Cerebellar cortex (tissue), 1 donor: Measurements from ENCODE around the gene TTC39C.

Source experiments
- DNase-seq: peaks from one replicate; pipeline ENCODE4 v3.0.0-alpha.2; 2015; ENCODE audit warnings: low spot score

TTC39C gene

DNA sequence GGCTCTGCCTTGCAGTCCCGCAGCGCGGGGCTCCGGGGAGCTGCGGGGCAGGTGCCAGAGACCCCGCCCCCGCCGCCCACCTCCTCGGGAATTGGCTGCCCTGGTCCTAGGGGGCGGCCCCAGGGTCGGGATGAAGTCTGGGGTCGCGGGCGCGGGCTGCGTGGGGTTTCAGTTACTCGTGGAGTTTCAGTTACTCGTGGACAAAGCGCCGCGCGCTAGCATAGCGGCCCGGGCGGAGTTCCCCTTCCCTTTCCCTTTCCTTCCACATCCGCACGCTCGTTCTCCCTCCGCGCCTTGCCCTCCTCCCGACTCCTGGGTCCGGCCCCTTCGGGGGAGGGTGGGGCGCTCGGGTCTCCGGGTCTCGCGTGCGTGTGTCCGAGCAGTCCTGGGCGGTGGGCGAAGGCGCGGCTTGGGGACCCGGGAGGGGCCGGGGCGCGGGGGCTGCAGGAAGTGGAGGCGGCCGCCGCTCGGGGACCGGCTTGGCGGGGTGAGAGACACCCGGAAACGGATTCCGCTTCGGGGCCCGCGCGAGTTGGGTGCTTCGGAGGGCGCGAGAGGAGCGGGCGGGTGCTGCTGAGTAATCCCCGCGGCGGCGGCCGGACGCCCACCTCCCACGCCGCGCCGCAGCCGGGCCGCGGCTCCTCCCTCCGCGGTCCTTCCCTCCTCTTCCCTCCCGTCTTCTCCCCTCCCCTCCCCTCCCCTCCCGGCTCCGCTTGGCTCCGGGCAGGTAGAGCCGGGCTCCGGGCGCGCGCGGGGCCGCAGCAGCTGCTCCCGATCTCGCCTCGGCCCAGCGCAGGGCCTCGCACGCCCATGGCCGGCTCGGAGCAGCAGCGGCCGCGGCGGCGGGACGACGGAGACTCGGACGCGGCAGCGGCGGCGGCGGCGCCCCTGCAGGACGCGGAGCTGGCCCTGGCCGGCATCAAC is at the start of gene TTC39C:
Gene TTC39C (plus strand): TSS at position 693 of the 924 bp plus-strand sequence. CDS start 118 bp downstream, at position 811.
- DNase-seq = peak; percentile 39

DNA sequence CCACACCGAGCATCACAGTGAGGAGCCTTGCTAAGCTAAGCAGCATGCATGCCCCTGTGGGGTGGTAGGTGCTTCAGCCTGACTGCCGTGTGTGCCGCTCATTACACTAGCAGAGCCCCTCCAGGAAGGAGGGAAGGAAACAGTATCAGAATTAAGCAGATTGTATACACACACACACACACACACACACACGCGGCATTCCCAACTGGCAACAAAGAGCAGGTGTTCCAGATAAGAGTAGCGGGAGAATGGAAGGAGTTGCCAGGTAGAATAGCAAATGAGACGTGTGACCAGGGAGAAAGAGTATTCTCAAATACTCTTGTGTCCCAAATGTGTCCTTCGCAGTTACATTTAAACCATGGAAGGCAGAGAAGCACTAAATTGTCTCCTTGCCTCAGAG is 47.6 kb upstream of the TTC39C start:
- no peak for DNase-seq

DNA sequence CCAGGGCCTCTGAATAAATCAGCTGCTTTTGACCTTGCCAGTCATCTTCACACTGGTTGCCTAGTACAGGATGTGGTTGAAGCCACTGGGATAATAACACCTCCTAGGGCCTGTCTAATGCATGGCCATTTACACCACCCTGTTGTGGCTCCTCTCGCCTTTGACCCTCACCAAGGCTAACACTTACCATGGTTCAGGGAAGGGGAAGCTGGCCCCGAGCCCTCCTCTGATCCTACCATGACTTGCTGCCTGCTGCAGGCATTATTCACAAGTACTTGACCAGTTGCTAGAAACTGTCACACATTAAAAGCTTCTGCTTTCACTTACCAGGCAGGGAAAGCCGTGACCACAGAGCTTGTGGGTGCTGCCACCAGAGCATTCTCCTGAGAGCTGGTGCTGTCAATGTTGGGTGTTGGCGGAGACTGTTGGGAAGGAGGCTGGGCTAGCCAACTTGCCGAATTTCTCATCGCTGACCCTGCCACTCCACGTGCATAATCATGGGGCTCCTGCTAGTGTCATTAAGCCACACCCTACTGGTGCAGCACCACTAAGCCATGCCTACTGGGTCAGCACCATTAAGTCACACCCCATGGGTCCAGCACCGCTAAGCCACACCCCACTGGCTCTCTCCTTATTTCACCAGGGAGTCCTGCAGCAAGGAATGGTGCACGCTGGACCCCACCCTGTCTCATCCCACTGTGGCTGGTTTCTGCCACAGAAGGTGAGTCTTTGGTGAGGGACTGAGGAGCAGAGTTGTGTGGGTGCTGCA is 47.0 kb upstream of the TTC39C start:
- DNase-seq = no peak

DNA sequence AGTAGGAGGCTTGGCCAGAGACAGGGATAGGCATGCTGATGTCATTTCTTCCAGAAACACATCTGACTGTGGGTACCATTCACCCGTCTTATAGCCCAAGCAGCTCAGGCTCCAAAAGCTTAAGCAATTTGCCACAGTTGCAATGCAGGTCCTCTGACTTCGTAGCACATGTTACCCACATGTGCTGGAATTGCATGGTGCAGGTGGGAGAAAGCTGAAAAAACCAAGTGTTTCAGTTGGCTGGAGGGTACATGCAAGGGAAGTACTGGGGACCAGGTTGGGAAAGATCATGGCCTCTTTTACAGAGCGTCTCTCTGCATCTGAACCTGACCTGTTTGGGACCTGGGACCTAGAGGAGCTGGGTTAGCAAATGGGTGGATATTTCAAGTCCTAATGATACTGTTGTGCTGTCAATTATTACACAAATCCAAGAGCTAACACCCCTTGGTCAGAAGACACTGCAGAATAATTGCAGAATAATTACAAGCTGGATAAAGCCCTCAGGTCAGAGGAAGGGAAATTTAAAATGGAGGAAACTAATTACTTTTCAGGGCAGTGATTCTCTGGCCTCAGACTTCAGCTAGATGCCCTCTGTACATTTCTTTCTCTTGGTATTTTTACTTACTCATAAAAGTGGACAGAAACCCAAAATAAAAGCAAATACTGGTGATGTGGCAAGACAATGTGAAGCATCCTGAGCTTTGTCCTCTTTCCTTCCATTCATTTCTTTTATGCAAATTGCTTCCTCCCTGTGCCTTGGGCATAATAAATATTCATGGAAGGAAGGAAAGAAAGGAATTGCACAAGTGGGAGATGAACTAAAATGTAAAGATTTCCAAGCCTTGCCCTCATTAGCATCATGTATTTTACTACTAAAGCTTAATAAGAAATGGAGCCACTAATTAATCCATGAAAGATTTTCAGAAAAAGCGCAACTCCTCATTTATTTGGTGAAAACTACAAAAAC is 45.6 kb upstream of the TTC39C start:
- no peak for DNase-seq

DNA sequence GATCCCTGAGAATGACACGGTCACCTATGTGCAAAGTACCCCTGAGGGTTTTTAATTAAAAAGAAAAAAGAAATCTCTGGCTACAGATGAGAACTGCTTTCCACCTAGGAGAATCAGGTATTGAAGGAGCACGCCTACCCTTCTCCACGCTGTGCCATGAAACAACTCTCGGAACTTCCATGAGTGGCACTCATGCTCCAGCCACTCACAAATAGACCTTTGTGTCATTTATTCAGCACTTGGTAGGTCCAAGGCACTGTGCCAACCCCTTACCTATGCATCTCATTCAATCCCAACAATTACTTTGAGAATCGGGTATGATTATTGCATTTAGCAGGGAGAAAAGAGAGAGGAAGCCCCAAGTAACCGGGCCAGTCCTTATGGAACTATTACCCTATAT is 44.9 kb upstream of the TTC39C start:
- no peak for DNase-seq

DNA sequence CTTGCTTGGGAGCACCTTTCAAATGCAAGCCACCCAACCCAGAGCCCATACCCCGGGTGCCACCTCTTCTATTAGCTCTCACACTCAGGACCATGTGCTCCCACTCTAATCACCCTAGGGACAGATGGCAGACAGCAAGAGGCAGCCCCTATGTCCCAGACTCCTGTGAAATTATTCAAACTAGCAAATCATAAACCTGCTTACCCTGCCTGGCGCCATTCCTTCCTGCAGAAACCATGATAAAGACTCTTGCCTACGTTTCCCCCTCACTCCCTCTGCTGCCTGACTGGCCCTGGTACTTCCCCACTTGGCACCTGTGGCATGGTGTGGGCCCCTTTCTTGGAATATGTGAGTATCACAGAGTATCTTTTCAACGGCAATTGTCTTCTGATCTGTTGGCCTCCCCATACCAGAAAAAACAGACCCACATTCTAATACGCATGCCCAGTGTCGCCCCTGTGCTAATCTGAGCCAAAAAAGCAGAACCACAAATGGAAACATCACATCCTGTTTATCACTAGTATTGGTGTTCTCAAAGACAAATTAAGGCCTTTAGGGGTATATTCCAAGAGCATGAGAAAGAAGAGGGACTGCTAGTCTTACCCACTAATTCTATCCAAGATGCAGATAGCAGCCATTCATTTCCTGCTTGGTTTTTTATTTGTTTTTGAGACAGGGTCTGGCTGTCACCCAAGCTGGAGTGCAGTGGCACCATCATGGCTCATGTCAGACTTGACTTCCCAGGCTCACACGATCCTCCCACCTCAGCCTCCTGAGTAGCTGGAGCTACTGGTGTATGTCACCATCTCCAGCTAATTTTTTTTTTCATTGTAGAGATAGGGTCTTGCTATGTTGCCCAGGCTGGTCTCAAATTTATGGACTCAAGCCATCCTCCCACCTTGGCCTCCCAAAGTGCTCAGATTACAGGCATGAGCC is 44.1 kb upstream of the TTC39C start:
- no peak for DNase-seq

DNA sequence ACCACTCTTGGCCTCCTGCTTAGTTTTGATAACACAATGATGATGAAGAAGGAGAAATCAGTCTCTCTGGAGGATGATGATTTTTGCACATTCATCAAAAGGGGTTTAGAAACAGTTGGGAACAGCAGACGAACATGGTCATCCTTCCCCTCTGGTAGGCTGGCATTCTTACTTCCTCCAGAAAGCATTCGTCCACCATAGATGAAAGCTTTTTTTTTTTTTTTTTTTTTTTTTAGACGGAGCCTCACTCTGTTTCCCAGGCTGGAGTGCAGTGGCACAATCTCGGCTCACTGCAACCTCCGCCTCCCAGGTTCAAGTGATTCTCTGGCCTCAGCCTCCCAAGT is 43.5 kb upstream of the TTC39C start:
- DNase-seq = no peak

DNA sequence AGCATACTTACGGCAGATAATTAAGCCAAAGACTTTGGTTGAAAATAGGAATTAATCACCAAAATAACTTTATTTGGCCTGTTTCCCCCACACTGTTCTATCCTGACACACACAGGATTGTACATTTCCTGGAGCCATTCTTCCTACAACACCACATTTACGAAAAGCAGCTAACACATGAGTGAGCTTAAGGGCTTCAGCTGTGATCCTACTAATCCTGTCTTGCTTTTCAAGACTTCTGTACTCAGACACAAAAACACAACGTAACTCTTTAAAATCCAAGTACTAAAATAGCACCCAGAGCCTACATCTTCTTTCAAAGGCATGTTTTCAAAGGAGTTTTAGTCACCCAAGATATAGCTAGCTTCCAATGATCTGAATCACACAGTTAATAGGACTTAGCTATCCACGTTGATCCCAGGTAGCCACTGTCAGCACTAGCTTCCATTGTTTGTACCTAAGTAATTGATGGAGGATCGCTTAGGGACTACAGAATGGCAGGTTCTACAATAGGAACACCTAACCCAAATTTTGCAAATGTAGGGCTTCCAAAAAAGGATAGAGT is 42.8 kb upstream of the TTC39C start:
- DNase-seq = no peak

DNA sequence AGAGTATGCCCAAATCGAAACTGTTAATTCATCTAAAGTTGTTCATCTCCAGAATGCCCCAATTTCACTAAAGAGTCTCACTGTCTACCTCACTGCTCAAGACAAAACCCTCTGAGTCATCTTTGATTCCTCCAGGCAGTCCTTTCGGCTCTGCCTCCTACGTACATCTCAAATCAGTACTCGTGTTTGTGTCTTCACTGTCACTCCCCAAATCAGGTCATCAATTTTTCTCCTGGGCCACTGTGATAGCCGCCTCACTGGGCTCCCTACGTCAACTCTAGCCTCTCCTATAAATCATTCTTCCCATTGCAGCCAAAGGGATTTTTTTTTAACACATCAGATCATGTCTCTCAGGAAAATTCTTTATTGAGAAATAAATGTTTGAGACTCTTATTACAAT is 42.1 kb upstream of the TTC39C start:
- DNase-seq = no peak

DNA sequence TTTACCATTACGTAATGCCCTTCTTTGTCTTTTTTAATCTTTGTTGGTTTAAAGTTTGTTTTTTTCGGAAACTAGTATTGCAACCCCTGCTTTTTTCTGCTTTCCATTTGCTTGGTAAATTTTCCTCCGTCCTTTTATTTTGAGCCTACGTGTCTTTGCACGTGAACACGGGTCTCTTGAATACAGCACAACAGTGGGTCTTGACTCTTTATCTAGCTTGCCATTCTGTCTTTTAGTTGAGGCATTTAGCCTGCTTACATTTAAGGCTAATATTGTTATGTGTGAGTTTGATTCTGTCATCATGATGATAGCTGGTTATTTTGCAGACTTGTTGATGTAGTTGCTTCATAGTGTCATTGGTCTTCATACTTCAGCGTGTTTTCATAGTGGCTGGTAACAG is 37.5 kb upstream of the TTC39C start:
- DNase-seq = no peak

DNA sequence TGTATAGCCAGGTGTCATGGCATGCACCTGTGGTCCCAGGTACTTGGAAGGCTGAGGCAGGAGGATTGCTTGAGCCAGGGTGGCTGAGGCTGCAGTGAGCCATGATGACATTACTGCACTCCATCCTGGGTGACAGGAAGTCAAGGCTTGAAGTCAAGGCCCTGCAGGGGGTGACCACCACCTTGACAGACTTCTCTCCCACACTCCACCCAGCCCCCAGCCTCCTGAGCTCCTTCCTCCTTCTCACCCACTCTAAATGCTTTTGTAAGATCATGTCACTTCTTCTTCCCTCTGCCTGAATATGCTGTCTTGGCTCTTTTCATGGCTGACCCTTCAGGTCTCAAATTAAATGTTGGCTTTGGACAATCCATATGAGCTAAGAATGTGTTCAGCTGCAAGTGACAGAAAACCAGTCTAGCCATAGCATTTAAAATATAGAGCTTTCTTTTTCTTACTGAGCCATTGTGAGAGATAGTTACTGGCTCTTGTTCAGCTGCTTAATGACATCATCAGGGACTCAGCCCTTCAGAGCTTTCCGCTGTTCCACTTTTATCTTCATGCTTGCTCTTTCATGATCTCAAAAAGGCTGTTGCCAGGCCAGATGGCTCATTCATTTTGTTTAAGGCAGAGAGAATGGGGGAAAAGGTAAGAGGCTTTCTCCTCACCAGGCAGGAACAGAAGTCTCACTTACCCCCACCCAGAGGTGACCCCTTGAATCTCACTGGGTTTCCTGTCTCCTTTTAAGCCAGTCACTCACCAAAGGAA is 36.7 kb upstream of the TTC39C start:
- no peak for DNase-seq

DNA sequence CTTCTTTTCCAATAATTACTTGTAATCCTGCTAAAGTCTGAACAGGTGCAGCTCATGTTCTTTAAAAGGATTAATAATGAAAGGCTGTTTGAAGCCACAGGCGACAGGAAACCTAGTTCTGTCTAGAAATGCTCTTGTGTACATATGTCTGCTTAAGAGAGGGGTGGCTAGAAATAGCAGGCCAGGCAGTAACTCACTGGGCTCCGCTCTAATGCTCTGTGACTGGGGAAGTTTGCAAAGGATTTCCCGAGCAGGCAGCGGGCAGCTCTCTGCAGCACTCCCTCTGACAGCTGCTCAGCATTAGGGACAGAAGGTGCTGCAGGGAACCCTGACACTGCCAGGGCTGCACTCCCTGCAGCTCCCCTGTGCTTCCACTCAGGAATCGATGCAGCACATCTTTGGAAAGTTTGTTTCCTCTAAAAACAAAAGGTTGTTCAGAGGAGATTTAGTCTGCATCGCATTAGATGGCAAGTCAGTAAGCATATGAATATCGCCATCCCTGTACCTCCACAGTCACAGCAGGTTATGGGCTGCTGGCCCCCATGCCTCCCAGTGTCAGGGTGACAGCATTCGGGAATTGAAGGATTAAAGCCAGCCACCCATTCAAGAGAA is 33.1 kb upstream of the TTC39C start:
- DNase-seq = peak; percentile 61

DNA sequence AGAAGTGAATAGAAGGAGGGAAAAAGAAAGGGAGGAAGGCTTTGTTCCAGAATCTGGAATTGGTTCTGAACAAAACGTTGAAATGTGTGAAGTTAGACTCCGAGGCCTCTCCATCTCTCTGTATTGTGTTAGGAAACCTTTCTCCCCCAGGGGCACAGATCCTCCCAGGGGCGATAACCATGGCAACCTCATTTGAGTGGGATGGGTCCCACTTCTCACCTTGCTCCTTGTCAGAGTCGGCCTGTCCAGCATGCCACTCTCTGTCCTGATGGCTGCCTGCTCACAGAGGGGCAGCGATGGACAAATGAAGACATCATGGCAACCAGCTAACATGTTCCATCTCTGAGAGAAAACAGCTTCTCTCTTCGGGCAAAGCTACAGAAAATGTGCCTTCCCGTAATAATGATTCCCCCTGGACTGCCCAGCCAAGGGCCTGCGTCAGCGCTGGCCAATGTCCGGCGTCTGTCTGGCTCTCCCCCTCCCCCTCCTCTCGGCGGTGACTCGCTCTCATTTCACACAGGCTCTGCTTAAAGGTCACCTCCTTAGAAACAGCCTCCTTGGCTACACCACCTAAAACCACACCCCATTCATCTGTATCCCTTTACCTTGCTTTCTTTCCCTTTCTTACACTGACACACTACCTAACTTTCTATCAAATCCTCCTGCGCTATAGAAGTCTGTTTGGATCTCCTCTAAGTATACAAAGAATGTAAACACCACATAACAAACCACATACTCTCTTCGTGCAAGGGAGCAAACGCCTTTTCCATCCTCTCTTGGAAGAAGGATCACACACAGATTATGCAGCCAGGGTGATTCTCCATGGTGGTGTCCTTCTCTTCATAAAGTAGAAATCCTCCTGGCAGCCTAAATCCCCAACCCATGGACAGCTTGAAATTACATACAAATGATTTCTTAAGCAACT is 32.1 kb upstream of the TTC39C start:
- peak; percentile 13 for DNase-seq

DNA sequence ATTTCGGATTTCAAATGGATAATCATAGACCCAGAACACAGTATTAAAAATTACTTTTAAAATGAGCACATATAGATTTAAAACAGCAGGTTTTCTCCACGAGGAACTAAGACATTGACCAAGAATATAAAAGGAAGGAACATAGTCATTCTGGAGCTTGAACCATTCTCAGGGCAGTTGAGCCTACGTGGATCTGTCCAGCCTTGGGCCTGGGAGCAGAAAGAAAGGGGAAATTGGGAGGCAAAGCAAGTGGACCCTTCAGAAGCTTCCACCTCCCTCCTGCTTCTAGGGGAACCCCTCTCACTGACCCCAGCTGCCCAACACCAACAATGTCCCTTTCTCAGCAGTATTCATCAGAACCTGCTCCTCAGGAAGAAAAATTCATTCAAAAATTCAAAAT is 31.4 kb upstream of the TTC39C start:
- no peak for DNase-seq

DNA sequence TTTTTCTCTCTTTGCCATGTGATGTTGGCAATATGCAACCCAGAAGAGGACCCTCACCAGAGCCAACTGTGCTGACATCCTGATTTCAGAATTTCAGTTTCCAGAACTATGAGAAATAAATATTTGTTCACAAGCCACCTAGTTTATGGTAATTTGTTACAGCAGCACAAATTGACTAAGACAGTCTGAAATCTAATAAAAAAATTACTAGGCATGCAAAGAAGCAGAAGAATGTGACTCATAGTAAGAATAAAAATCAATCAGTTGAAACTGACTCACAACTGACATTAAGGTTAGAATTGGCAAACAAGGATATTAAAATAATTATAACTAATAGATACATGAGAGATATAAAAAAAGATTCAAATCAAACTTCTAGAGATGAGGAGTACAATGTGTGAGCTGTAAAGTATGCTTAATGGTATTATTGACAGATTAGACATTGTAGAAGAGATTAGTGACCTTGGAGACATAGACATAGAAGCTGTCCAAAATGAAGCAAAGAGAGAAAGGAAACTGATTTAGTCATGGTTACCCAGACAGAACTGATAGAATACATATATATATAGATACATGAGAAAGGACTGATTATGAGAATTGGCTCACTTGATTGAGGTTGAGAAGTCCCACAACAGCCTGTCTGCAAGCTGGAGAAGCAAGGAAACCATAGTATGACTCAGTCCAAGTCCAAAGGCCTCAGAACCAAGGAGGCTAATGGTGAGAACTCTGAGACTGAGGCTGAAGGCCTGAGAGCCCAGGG is 27.8 kb upstream of the TTC39C start:
- DNase-seq = no peak

DNA sequence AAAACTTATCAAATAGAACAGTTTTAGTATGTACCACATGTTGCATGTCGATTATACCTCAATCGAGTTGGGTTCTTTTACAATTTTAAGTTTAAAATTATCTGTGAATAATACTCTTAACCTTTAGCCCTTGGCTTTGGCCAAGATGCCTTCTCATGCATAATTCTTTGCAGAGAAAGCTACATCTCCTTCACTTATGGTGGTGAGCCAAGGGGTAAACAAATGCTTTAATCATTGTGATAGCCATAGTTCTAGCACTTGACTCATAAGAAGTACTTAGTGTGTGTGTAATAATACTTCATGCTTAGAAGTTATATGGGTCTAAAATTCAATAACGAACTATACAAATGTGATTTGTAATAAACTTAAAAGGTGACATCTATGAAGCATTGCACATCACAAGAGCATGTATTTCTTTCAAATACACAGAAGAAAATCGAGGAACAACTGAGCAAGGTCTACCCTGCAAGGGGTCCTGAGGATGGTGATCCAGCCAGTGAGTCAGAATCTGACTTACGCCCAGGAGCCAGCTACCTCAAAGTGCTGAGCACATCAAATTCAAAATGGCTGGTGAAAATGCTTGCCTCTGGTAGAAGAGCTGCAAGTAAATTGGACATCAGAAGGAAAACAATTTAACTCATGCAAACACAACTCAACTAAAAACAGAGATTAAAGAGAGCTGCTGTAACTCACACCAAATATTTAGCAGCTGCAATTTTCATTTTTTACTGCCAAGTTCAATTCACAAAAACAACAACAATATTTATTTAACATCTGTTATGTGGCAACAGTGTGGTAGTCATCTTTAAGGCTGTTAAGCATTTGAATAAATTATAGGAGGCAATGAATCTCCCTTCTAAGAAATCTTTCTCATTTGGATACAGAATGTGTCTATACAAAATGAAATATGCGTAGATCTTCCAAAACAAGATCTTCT is 23.8 kb upstream of the TTC39C start:
- no peak for DNase-seq
